Transverse colon (tissue), 4 donors: ENCODE data around the gene ARHGAP42.

Source experiments
- POLR2A ChIP-seq: fragments of 450-650 bp; IDR thresholded peaks from one replicate; pipeline ENCODE4 v1.6.1; 2016; ENCODE audit warnings: antibody characterized with exemption, mild to moderate bottlenecking, moderate library complexity
- POLR2AphosphoS5 ChIP-seq, 3 donors: sonication (generic); formaldehyde crosslinking; IDR thresholded peaks; one replicate each; pipeline ENCODE4 v1.6.1; 2016; ENCODE audit warnings: antibody characterized with exemption in 3 of 3
- TF ChIP-seq, protein P1 (sequence below), 5 experiments: fragments of 200-600 bp in 3 of 5; fragments of 450-650 bp in 2 of 5; sonication (generic) in 3 of 5; IDR thresholded peaks; 1 replicate in 2 of 5; 2 replicates in 3 of 5; pipeline ENCODE4 v1.5.1; 2016 to 2017; ENCODE audit warnings: antibody characterized with exemption in 5 of 5, inconsistent platforms in 3 of 5, mild to moderate bottlenecking in 2 of 5, moderate library complexity in 1 of 5

DNA sequence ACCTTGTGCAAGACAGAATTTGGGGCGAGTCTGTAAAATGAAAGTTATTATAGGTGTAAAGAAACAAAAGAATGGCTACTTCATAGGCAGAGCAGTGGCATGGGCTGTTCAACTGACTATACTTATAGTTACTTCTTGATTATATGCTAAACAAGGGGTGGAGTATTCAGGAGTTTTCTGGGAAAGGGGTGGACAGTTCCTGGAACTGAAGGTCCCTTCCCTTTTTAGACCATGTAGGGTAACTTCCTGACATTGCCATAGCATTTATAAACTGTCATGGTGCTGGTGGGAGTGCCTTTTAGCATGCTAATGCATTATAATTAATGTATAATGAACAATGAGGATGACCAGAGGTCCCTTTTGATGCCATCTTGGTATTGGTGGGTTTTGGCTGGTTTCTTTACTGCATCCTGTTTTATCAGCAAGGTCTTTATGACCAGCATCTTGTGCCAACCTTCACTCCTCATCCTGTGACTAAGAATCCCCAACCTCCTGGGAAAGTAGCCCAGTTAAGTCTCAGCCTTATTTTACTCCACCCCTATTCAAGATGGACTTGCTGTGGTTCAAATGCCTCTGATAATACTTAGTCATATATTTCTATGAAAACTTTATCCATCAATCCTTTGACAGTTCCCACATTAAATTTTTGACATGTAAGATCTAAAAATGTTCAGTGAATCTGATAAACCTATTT lies 118.6 kb downstream of the ARHGAP42 start:
- no peak for TF ChIP-seq POLR2AphosphoS5 (IDR thresholded peaks at IDR 0.05)
- TF ChIP-seq POLR2A = no peak
- TF ChIP-seq, protein P1, sequence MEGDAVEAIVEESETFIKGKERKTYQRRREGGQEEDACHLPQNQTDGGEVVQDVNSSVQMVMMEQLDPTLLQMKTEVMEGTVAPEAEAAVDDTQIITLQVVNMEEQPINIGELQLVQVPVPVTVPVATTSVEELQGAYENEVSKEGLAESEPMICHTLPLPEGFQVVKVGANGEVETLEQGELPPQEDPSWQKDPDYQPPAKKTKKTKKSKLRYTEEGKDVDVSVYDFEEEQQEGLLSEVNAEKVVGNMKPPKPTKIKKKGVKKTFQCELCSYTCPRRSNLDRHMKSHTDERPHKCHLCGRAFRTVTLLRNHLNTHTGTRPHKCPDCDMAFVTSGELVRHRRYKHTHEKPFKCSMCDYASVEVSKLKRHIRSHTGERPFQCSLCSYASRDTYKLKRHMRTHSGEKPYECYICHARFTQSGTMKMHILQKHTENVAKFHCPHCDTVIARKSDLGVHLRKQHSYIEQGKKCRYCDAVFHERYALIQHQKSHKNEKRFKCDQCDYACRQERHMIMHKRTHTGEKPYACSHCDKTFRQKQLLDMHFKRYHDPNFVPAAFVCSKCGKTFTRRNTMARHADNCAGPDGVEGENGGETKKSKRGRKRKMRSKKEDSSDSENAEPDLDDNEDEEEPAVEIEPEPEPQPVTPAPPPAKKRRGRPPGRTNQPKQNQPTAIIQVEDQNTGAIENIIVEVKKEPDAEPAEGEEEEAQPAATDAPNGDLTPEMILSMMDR (IDR thresholded peaks at IDR 0.05) = no peak
